GM12878 (cell line): ENCODE results near the gene ERAL1. TPM values are rescaled to one million over a fixed set of nuclear protein-coding genes. Genes with fewer than 3 reads are reported as not detected.
"Not testable (repeated sequence)": the region's sequence is repeated elsewhere in the genome, so short reads cannot be mapped to it uniquely, and the experiment has no call there.

Experiments
- ATAC-seq: fragments of 200-7000 bp; cut with Tn5 transposase; 3 replicates; pipeline ENCODE4 v1.9.1; 2020; ENCODE audit warnings: mild to moderate bottlenecking, moderate library complexity
- BruUV-seq: library from RNA; stranded (reverse); fragments of 400-500 nt; replicated peaks from 2 replicates; lab custom pipeline; 2021; lab: Mats Ljungman, UMichigan
- CTCF ChIA-PET: fragments of 300-600 bp; sonication (Branson Sonifier 250); formaldehyde crosslinking; extraction: SDS; loops from one replicate; lab custom pipeline; 2021; ENCODE audit warnings: inconsistent platforms; lab: Yijun Ruan, JAX
- POLR2A ChIA-PET: fragments of 350-600 bp; formaldehyde crosslinking; extraction: SDS; loops from one replicate; lab custom pipeline; 2021; ENCODE audit warnings: inconsistent platforms; lab: Charles Lee
- RAD21 ChIA-PET: fragments of 300-600 bp; sonication (Branson Sonifier 250); formaldehyde crosslinking; loops from one replicate; lab custom pipeline; 2023; ENCODE audit warnings: antibody characterized with exemption; ENCODE audit not compliant: unreplicated experiment; lab: Charles Lee
- SMC1A ChIA-PET: fragments of 300-600 bp; sonication (Branson Sonifier 250); formaldehyde crosslinking; loops from one replicate; lab custom pipeline; 2023; ENCODE audit not compliant: unreplicated experiment, uncharacterized antibody; lab: Charles Lee
- DNase-seq: peaks from one replicate; pipeline ENCODE4 v3.0.0-alpha.2; 2011; ENCODE audit warnings: low read depth, low spot score
- FAIRE-seq: peaks from 3 replicates; lab custom pipeline; 2011; peaks lifted over from hg19 to GRCh38; lab: Jason Lieb, UNC
- H2AFZ ChIP-seq: 2 replicates; pipeline ENCODE4 v1.6.0; 2011; ENCODE audit warnings: low read depth, low read length, control low read depth; ENCODE audit not compliant: control insufficient read depth
- H3K27ac ChIP-seq: 2 replicates; pipeline ENCODE4 v1.5.1; 2011; ENCODE audit warnings: control low read depth; ENCODE audit not compliant: control insufficient read depth, insufficient read depth
- H3K27me3 ChIP-seq, 2 experiments: replicated peaks in 1 of 2; 2 replicates each; pipeline versions ENCODE4 v1.6.0 to v1.6.1; 2011; ENCODE audit warnings: low read length in 1 of 2; ENCODE audit not compliant: control insufficient read depth in 2 of 2, insufficient read depth in 2 of 2
- H3K36me3 ChIP-seq, 2 experiments: 2 replicates each; pipeline ENCODE4 v1.5.1; 2011; ENCODE audit warnings: low read length in 1 of 2; ENCODE audit not compliant: control insufficient read depth in 2 of 2, insufficient read depth in 2 of 2
- H3K4me1 ChIP-seq: 2 replicates; pipeline ENCODE4 v1.6.1; 2011; ENCODE audit warnings: mild to moderate bottlenecking, low read length, moderate library complexity, mixed read lengths; ENCODE audit not compliant: control insufficient read depth, insufficient read depth
- H3K4me2 ChIP-seq: 2 replicates; pipeline ENCODE4 v1.6.0; 2011; ENCODE audit warnings: control low read depth; ENCODE audit not compliant: control insufficient read depth, insufficient read depth
- H3K4me3 ChIP-seq: fragments of 200-600 bp; sonication (generic); 2 replicates; pipeline ENCODE4 v1.5.1; 2016
- H3K79me2 ChIP-seq: 2 replicates; pipeline ENCODE4 v1.6.0; 2011; ENCODE audit warnings: low read length; ENCODE audit not compliant: control insufficient read depth, insufficient read depth
- H3K9ac ChIP-seq: 2 replicates; pipeline ENCODE4 v1.8.0; 2011; ENCODE audit warnings: low read length, control low read depth, mixed read lengths; ENCODE audit not compliant: control insufficient read depth, insufficient read depth
- H3K9me3 ChIP-seq: replicated peaks from 3 replicates; pipeline ENCODE4 v1.5.1; 2011; ENCODE audit warnings: mild to moderate bottlenecking, low read length; ENCODE audit not compliant: control insufficient read depth, insufficient read depth
- H4K20me1 ChIP-seq: 2 replicates; pipeline ENCODE4 v1.6.0; 2011; ENCODE audit not compliant: control insufficient read depth, insufficient read depth
- MYC ChIP-seq: IDR thresholded peaks from 2 replicates; pipeline ENCODE4 v1.6.1; 2011; ENCODE audit warnings: mild to moderate bottlenecking, low read length, moderate library complexity, inconsistent platforms; ENCODE audit not compliant: insufficient read depth, insufficient replicate concordance, insufficient read length, severe bottlenecking
- NBN ChIP-seq: fragments of 450-650 bp; IDR thresholded peaks from 2 replicates; pipeline ENCODE4 v1.6.1; 2016
- STAT1 ChIP-seq: fragments of 450-650 bp; conservative IDR thresholded peaks from 2 replicates; pipeline ENCODE4 v1.6.1; 2014; ENCODE audit warnings: antibody characterized with exemption, mild to moderate bottlenecking
- SUPT20H ChIP-seq: IDR thresholded peaks from 2 replicates; pipeline ENCODE4 v1.6.1; 2011; ENCODE audit warnings: low read depth, mild to moderate bottlenecking, low read length, moderate library complexity, borderline replicate concordance; ENCODE audit not compliant: control insufficient read depth
- WGBS: methylation state at CpG from one replicate; pipeline ENCODE4 v1.1.6; 2016; ENCODE audit warnings: low lambda C conversion rate; ENCODE audit not compliant: insufficient replicate concordance, insufficient coverage; ENCODE audit errors: missing lambda C conversion rate; 5-methylcytosine and 5-hydroxymethylcytosine counted together
- in situ Hi-C: fragments of 300-500 bp; cut with MboI; formaldehyde crosslinking; loops from 9 replicates; pipeline ENCODE4 v1.14.3; 2018; ENCODE audit warnings: mixed read lengths
- intact Hi-C: fragments of 100-400 bp; cut with micrococcal nuclease; formaldehyde crosslinking; loops from one replicate; pipeline ENCODE4 v1.14.2; 2022; ENCODE audit not compliant: unreplicated experiment
- polyA plus RNA-seq, 11 experiments: library from polyadenylated mRNA; depleted of rRNA in 4 of 11; unstranded in 6 of 11; stranded (reverse) in 5 of 11; fragments of >200 nt; fragmentation: Nextera tagmentation in 4 of 11; fragmentation: Illumina TruSeq in 1 of 11; extraction: Ambion mirVana in 4 of 11; extraction: Trizol in 1 of 11; gene quantifications; 1 replicate in 1 of 11; 2 replicates in 10 of 11; pipeline versions ENCODE4 v1.2.1 to v1.2.3, GENCODE V29; 2011 to 2016; ENCODE audit warnings: inconsistent platforms in 2 of 11, missing spikeins in 2 of 11, low read depth in 1 of 11
- total RNA-seq, 4 experiments: library from RNA; depleted of rRNA in 3 of 4; stranded (reverse); fragments of >200 nt in 3 of 4; fragmentation: Illumina TruSeq in 1 of 4; extraction: Trizol in 1 of 4; gene quantifications; 2 replicates each; pipeline versions ENCODE4 v1.2.1 to v1.2.3, GENCODE V29; 2013 to 2021
- TF ChIP-seq, protein P1 (sequence below): IDR thresholded peaks from 2 replicates; pipeline ENCODE4 v1.6.1; 2011; ENCODE audit warnings: mild to moderate bottlenecking, low read depth, low read length, moderate library complexity; ENCODE audit not compliant: insufficient replicate concordance

The ERAL1 gene
- total and polyA plus RNA-seq, 10 of the 15 experiments (the other 5 are each of a cell fraction or from before 2014, with no cell fraction given): 27.7 to 175 (median 104) TPM

DNA sequence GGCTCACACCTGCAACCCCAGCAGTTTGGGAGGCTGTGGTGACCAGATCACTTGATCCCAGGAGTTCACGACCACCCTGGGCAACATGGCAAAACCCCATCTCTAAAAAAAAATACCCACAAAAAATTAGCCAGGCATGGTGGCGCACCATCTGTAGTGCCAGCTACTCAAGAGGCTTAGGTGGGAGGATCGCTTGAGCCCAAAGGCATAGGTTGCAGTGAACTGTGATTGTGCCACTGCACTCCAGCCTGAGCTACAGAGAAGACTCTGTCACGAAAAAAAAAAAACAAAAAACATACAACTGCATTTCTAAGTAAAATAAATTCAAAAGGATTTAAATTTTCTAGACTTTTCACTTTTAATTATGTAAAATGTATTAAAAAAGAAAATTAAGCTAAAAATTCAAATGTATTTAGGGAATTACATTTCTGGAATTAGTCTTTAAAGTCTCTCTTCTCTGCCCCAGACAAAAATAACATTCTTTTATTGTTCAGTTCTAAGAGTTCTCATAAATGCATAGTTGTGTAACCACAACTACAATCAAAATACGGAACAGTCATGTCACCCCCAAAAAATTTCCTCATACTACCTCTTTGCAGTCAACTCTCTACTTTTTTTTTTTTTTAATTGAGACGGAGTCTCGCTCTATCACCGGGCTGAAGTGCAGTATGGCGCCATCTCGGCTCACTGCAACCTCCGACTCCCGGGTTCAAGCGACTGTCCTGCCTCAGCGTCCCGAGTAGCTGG, 26.3 kb upstream of the ERAL1 start:
- Histone ChIP-seq H3K4me1 (no peaks in the 10 kb centered on the region), H4K20me1 (no peaks in the 10 kb centered on the region), H3K27me3 (no peaks in the 10 kb centered on the region), H3K36me3 (no peaks in the 10 kb centered on the region), H2AFZ (no peak overlapping the region), H3K9me3 (no peaks in the 10 kb centered on the region), H3K4me3 (no peak overlapping the region), H3K9ac (no peak overlapping the region), H3K4me2 (no peak overlapping the region), H3K27ac (no peak overlapping the region), H3K79me2 (peaks cover 2% of the 10 kb centered on the region)
- TF ChIP-seq SUPT20H (no peak), STAT1 (no peak)
- ChIA-PET SMC1A (interaction anchor here (1.4 to 1.5 kb wide), 2 partner anchors 15 to 60 kb away, joined by 3 to 4 read pairs; no protein-coding TSS in a partner anchor), CTCF (interaction anchor here (0.7 to 10.0 kb wide), 5 partner anchors 21 to 109 kb away, joined by 3 to 54 read pairs (median 4); no protein-coding TSS in a partner anchor), POLR2A (interaction anchor here (0.7 to 1.0 kb wide), 3 partner anchors 14 to 123 kb away, joined by 3 read pairs; partner anchors contain the start of gene FAM222B), RAD21 (interaction anchor here (0.7 kb wide), 1 partner anchor 20 kb away, joined by 3 read pairs; no protein-coding TSS in a partner anchor)
- intact Hi-C loops (no loop called here), in situ Hi-C loops (no loop called here)
- FAIRE-seq: no peak
- no TSS peak for BruUV-seq
- ATAC-seq: no peak
- WGBS: 97% methylated on average over 15 of the region's 15 CpGs
- no peak for DNase-seq

DNA sequence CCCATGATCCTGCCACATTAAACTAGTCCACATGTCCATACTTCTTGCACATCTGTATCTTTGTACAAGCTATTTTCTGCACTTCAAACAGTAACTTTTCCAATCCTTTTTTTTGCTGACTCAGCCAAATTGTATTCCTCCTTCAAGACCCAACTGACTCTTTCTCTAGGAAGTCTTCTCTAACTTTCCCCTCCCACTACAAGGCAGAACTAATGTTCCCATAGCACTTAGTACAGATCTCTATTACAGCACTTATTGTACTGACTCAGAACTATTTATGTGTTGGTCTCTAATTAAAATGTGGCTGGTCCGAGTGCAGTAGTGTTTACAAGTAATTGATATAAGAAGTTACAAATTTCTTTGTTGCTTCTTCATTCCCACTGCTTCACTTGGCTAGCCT, 20.4 kb upstream of the ERAL1 start:
- Histone ChIP-seq H3K9ac (no peak overlapping the region), H3K36me3 (no peaks in the 10 kb centered on the region; a peak in 1 of 4 replicates), H3K79me2 (peaks cover 14% of the 10 kb centered on the region), H3K4me1 (no peaks in the 10 kb centered on the region), H2AFZ (no peak overlapping the region), H3K9me3 (no peaks in the 10 kb centered on the region), H3K4me2 (no peak overlapping the region), H3K27me3 (no peaks in the 10 kb centered on the region), H3K27ac (no peak overlapping the region), H4K20me1 (no peaks in the 10 kb centered on the region), H3K4me3 (no peak overlapping the region)
- ChIA-PET CTCF (interaction anchor here (0.7 to 10.0 kb wide), 3 partner anchors 8 to 238 kb away, joined by 3 to 54 read pairs (median 3); no protein-coding TSS in a partner anchor), SMC1A (interaction anchor here (1.2 to 2.3 kb wide), 2 partner anchors 27 to 70 kb away, joined by 3 to 6 read pairs; no protein-coding TSS in a partner anchor), RAD21 (interaction anchor here (1.2 kb wide), 1 partner anchor 70 kb away, joined by 6 read pairs; no protein-coding TSS in a partner anchor), POLR2A (no interaction called here)
- intact Hi-C loops (loop anchor here (10.0 kb wide), 1 partner anchor 50 kb away; no protein-coding TSS in a partner anchor), in situ Hi-C loops (no loop called here)
- WGBS: 100% methylated on average over 1 of the region's 1 CpG
- no TSS peak for BruUV-seq
- DNase-seq (no peak), ATAC-seq (no peak), FAIRE-seq (no peak)
- TF ChIP-seq NBN (no peak), MYC (no peak)
- TF ChIP-seq, protein P1, sequence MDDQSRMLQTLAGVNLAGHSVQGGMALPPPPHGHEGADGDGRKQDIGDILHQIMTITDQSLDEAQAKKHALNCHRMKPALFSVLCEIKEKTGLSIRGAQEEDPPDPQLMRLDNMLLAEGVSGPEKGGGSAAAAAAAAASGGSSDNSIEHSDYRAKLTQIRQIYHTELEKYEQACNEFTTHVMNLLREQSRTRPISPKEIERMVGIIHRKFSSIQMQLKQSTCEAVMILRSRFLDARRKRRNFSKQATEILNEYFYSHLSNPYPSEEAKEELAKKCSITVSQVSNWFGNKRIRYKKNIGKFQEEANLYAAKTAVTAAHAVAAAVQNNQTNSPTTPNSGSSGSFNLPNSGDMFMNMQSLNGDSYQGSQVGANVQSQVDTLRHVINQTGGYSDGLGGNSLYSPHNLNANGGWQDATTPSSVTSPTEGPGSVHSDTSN: no peak

DNA sequence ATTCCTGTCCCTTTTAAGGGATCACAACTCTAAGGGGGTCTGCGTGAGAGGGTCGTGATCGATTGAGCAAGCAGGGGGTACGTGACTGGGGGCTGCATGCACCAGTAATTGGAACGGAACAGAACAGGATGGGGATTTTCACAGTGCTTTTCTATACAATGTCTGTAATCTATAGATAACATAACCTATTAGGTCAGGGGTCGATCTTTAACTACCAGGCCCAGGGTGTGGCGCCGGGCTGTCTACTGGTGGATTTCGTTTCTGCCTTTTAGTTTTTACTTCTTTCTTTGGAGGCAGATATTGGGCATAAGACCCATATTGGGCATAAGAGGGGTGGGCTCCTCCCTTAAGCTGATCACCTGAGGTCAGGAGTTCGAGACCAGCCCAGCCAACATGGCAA, 18.3 kb upstream of the ERAL1 start:
- H3K4me3 ChIP-seq, H3K9ac ChIP-seq, BruUV-seq, POLR2A ChIA-PET, H4K20me1 ChIP-seq, RAD21 ChIA-PET, H3K9me3 ChIP-seq, FAIRE-seq, ATAC-seq, H2AFZ ChIP-seq, DNase-seq, H3K4me1 ChIP-seq, in situ Hi-C loops, H3K27me3 ChIP-seq, H3K4me2 ChIP-seq, H3K27ac ChIP-seq, H3K36me3 ChIP-seq: not testable (repeated sequence)
- WGBS: 88% methylated on average over 9 of the region's 10 CpGs
- ChIA-PET SMC1A (interaction anchor here (1.0 to 1.1 kb wide), 2 partner anchors 10 to 73 kb away, joined by 3 read pairs; no protein-coding TSS in a partner anchor), CTCF (interaction anchor here (1.0 to 2.6 kb wide), 4 partner anchors 13 to 109 kb away, joined by 3 to 9 read pairs (median 4); partner anchors contain the start of gene DHRS13)
- H3K79me2 ChIP-seq: peaks cover 24% of the 10 kb centered on the region
- intact Hi-C loops: loop anchor here (10.0 kb wide), 1 partner anchor 52 kb away; no protein-coding TSS in a partner anchor
